H1 (cell line): ENCODE results near the gene JAKMIP2. TPM values are rescaled to one million over a fixed set of nuclear protein-coding genes. Genes with fewer than 3 reads are reported as not detected.
A peak's percentile ranks its signal among the peaks of the same experiment; 100 is the strongest.

Source experiments
- CTCF ChIA-PET: fragments of 300-600 bp; sonication (Branson Sonifier 250); formaldehyde crosslinking; loops from one replicate; lab custom pipeline; 2021; ENCODE audit not compliant: partially characterized antibody; lab: Charles Lee
- POLR2A ChIA-PET: fragments of 300-600 bp; sonication (Branson Sonifier 250); formaldehyde crosslinking; loops from one replicate; lab custom pipeline; 2021; ENCODE audit warnings: inconsistent platforms; ENCODE audit not compliant: partially characterized antibody; lab: Charles Lee
- DNase-seq, 2 experiments: peaks; one replicate each; pipeline versions ENCODE4 v3.0.0 to v3.0.0-alpha.2; 2010 to 2022; ENCODE audit warnings: low spot score in 2 of 2, low read depth in 1 of 2, mixed read lengths in 1 of 2
- FAIRE-seq: peaks from 2 replicates; lab custom pipeline; 2011; peaks lifted over from hg19 to GRCh38; lab: Jason Lieb, UNC
- H2AFZ ChIP-seq: 2 replicates; pipeline ENCODE4 v1.8.1; 2012; ENCODE audit warnings: low read length, inconsistent platforms
- H2AK5ac ChIP-seq: 2 replicates; pipeline ENCODE4 v1.6.1; 2013; ENCODE audit warnings: low read depth, low read length
- H2BK120ac ChIP-seq: replicated peaks from 2 replicates; pipeline ENCODE3; 2013; ENCODE audit warnings: low read depth, low read length, inconsistent platforms
- H2BK12ac ChIP-seq: 2 replicates; pipeline ENCODE4 v1.6.1; 2013; ENCODE audit warnings: low read depth, low read length
- H2BK15ac ChIP-seq: 2 replicates; pipeline ENCODE4 v1.6.1; 2013; ENCODE audit warnings: low read length
- H2BK20ac ChIP-seq: 2 replicates; pipeline ENCODE4 v1.6.1; 2013; ENCODE audit warnings: low read length
- H2BK5ac ChIP-seq: 2 replicates; pipeline ENCODE4 v1.6.1; 2013; ENCODE audit warnings: low read depth, low read length
- H3K14ac ChIP-seq: 2 replicates; pipeline ENCODE4 v1.6.1; 2013; ENCODE audit warnings: inconsistent platforms; ENCODE audit not compliant: insufficient read length
- H3K18ac ChIP-seq: 2 replicates; pipeline ENCODE4 v1.6.1; 2013; ENCODE audit warnings: low read length; ENCODE audit errors: extremely low read depth
- H3K23ac ChIP-seq: 2 replicates; pipeline ENCODE4 v1.6.1; 2013; ENCODE audit warnings: inconsistent platforms; ENCODE audit not compliant: insufficient read length
- H3K23me2 ChIP-seq: 2 replicates; pipeline ENCODE4 v1.6.1; 2013; ENCODE audit warnings: low read depth, low read length
- H3K27ac ChIP-seq: 2 replicates; pipeline ENCODE4 v1.6.1; 2011; ENCODE audit warnings: low read depth, low read length, inconsistent platforms
- H3K27me3 ChIP-seq, 4 experiments: replicated peaks in 1 of 4; 1 replicate in 1 of 4; 2 replicates in 3 of 4; pipeline versions ENCODE4 v1.6.1 to v1.8.1; 2011 to 2013; ENCODE audit warnings: low read length in 3 of 4, mild to moderate bottlenecking in 3 of 4, inconsistent platforms in 2 of 4, mixed read lengths in 2 of 4, moderate library complexity in 1 of 4; ENCODE audit not compliant: control insufficient read depth in 3 of 4, insufficient read depth in 3 of 4; ENCODE audit errors: extremely low read depth in 1 of 4
- H3K36me3 ChIP-seq, 4 experiments: 2 replicates each; pipeline versions ENCODE4 v1.6.1 to v1.8.1; 2011 to 2013; ENCODE audit warnings: mild to moderate bottlenecking in 4 of 4, low read length in 3 of 4, moderate library complexity in 2 of 4, control low read depth in 1 of 4, inconsistent platforms in 1 of 4; ENCODE audit not compliant: insufficient read depth in 4 of 4, control insufficient read depth in 2 of 4
- H3K4ac ChIP-seq: replicated peaks from 2 replicates; pipeline ENCODE3; 2013; ENCODE audit warnings: low read length, low read depth, mixed read lengths, inconsistent platforms; ENCODE audit not compliant: insufficient read length
- H3K4me1 ChIP-seq, 4 experiments: replicated peaks in 1 of 4; 1 replicate in 1 of 4; 2 replicates in 3 of 4; pipeline versions ENCODE4 v1.6.1 to v1.8.1; 2011 to 2013; ENCODE audit warnings: low read length in 3 of 4, inconsistent platforms in 2 of 4, mixed read lengths in 1 of 4; ENCODE audit not compliant: insufficient read depth in 4 of 4, control insufficient read depth in 3 of 4
- H3K4me2 ChIP-seq, 2 experiments: 2 replicates each; pipeline versions ENCODE4 v1.6.1 to v1.8.1; 2011 to 2013; ENCODE audit warnings: low read depth in 2 of 2, low read length in 2 of 2, control low read depth in 1 of 2, inconsistent platforms in 1 of 2, mild to moderate bottlenecking in 1 of 2; ENCODE audit not compliant: insufficient read depth in 1 of 2
- H3K4me3 ChIP-seq, 4 experiments: fragments of 200-600, 300-600 bp in 1 of 4; sonication (generic), shearing (Covaris generic), sonication (Bioruptor Twin) in 1 of 4; 2 replicates each; pipeline versions ENCODE4 v1.5.1 to v1.8.1; 2011 to 2016; ENCODE audit warnings: low read length in 4 of 4, low read depth in 3 of 4, control low read depth in 2 of 4, inconsistent platforms in 2 of 4, mild to moderate bottlenecking in 2 of 4, mixed read lengths in 1 of 4, moderate library complexity in 1 of 4; ENCODE audit not compliant: insufficient read depth in 2 of 4; ENCODE audit errors: extremely low read depth in 1 of 4
- H3K56ac ChIP-seq: replicated peaks from 2 replicates; pipeline ENCODE3; 2013; ENCODE audit warnings: low read depth, mild to moderate bottlenecking, mixed read lengths, low read length, inconsistent platforms; ENCODE audit not compliant: insufficient read length
- H3K79me1 ChIP-seq: 2 replicates; pipeline ENCODE4 v1.6.1; 2013; ENCODE audit warnings: low read depth, low read length, control low read depth
- H3K79me2 ChIP-seq, 2 experiments: 2 replicates each; pipeline versions ENCODE4 v1.6.1 to v1.8.1; 2012 to 2013; ENCODE audit warnings: low read length in 2 of 2, mild to moderate bottlenecking in 2 of 2, inconsistent platforms in 1 of 2; ENCODE audit not compliant: insufficient read depth in 2 of 2, control insufficient read depth in 1 of 2
- H3K9ac ChIP-seq, 4 experiments: replicated peaks in 1 of 4; 1 replicate in 1 of 4; 2 replicates in 3 of 4; pipeline versions ENCODE4 v1.6.1 to v1.8.1; 2011 to 2013; ENCODE audit warnings: low read depth in 3 of 4, low read length in 3 of 4, control low read depth in 2 of 4, mild to moderate bottlenecking in 2 of 4, moderate library complexity in 2 of 4, inconsistent platforms in 1 of 4; ENCODE audit errors: extremely low read depth in 1 of 4
- H3K9me3 ChIP-seq, 2 experiments: 2 replicates each; pipeline versions ENCODE4 v1.6.1 to v1.8.1; 2012 to 2013; ENCODE audit warnings: mild to moderate bottlenecking in 2 of 2, moderate library complexity in 2 of 2, control low read depth in 1 of 2, inconsistent platforms in 1 of 2, low read depth in 1 of 2, low read length in 1 of 2, mixed read lengths in 1 of 2; ENCODE audit not compliant: insufficient read depth in 2 of 2
- H4K20me1 ChIP-seq, 2 experiments: replicated peaks in 1 of 2; 2 replicates each; pipeline versions ENCODE3 to v1.8.1; 2011 to 2013; ENCODE audit warnings: inconsistent platforms in 2 of 2, low read length in 2 of 2, mild to moderate bottlenecking in 1 of 2; ENCODE audit not compliant: insufficient read depth in 2 of 2, control insufficient read depth in 1 of 2
- H4K5ac ChIP-seq: 2 replicates; pipeline ENCODE4 v1.6.1; 2013; ENCODE audit warnings: low read length, low read depth, mixed read lengths, inconsistent platforms; ENCODE audit not compliant: insufficient read length
- H4K8ac ChIP-seq: 2 replicates; pipeline ENCODE4 v1.8.0; 2013; ENCODE audit warnings: mild to moderate bottlenecking, moderate library complexity, low read length, inconsistent platforms; ENCODE audit not compliant: insufficient read depth; ENCODE audit errors: extremely low read depth
- H4K91ac ChIP-seq: replicated peaks from 2 replicates; pipeline ENCODE3; 2013; ENCODE audit warnings: low read length, mixed read lengths, inconsistent platforms; ENCODE audit not compliant: insufficient read length
- ATF3 ChIP-seq: IDR thresholded peaks from 2 replicates; pipeline ENCODE4 v1.6.1; 2011; ENCODE audit warnings: low read depth, mild to moderate bottlenecking, low read length; ENCODE audit not compliant: insufficient read depth
- BCL11A ChIP-seq, 2 experiments: IDR thresholded peaks; one replicate each; pipeline ENCODE4 v1.6.1; 2011; ENCODE audit warnings: low read depth in 2 of 2, low read length in 2 of 2, mild to moderate bottlenecking in 2 of 2
- CBX5 ChIP-seq: fragments of 300-800, 300-1000 bp; sonication (generic); IDR thresholded peaks from 2 replicates; pipeline ENCODE4 v1.7.1; 2016; ENCODE audit warnings: antibody characterized with exemption, low read length, low read depth
- FOSL1 ChIP-seq: IDR thresholded peaks from 2 replicates; pipeline ENCODE4 v1.6.1; 2011; ENCODE audit warnings: mild to moderate bottlenecking, low read depth, low read length, moderate library complexity; ENCODE audit not compliant: insufficient read depth
- JUND ChIP-seq: IDR thresholded peaks from 2 replicates; pipeline ENCODE4 v1.6.1; 2011; ENCODE audit warnings: mild to moderate bottlenecking, improper control_type of control experiment, low read length
- MAFK ChIP-seq: IDR thresholded peaks from 2 replicates; pipeline ENCODE4 v1.6.1; 2012; ENCODE audit warnings: low read depth, mild to moderate bottlenecking, improper control_type of control experiment, low read length
- NANOG ChIP-seq: IDR thresholded peaks from 2 replicates; pipeline ENCODE4 v1.6.1; 2011; ENCODE audit warnings: low read length, low read depth, mild to moderate bottlenecking, inconsistent platforms; ENCODE audit not compliant: insufficient read depth, poor library complexity, severe bottlenecking
- POLR2AphosphoS5 ChIP-seq: IDR thresholded peaks from 2 replicates; pipeline ENCODE4 v1.6.1; 2011; ENCODE audit warnings: low read depth, low read length
- RBBP5 ChIP-seq: IDR thresholded peaks from 2 replicates; pipeline ENCODE4 v1.7.1; 2012; ENCODE audit warnings: low read depth, mild to moderate bottlenecking, inconsistent platforms, low read length, moderate library complexity, borderline replicate concordance
- RNF2 ChIP-seq: fragments of 200-900, 300-1000 bp; sonication (generic); IDR thresholded peaks from 2 replicates; pipeline ENCODE4 v1.7.1; 2016; ENCODE audit warnings: borderline replicate concordance, low read depth, mild to moderate bottlenecking, antibody characterized with exemption, low read length; ENCODE audit not compliant: poor library complexity, severe bottlenecking; ENCODE audit errors: missing control alignments
- SIN3A ChIP-seq, 2 experiments: IDR thresholded peaks in 1 of 2; conservative IDR thresholded peaks in 1 of 2; 2 replicates each; pipeline ENCODE4 v1.6.1; 2011 to 2012; ENCODE audit warnings: low read length in 2 of 2, improper control_type of control experiment in 1 of 2, low read depth in 1 of 2, mild to moderate bottlenecking in 1 of 2
- SP1 ChIP-seq: IDR thresholded peaks from 2 replicates; pipeline ENCODE4 v1.6.1; 2011; ENCODE audit warnings: low read depth, low read length
- TBP ChIP-seq: IDR thresholded peaks from 2 replicates; pipeline ENCODE4 v1.6.1; 2011; ENCODE audit warnings: low read depth, low read length, improper control_type of control experiment
- TEAD4 ChIP-seq: IDR thresholded peaks from 2 replicates; pipeline ENCODE4 v1.6.1; 2012; ENCODE audit warnings: low read depth, low read length, inconsistent platforms, mixed read lengths
- WGBS, 2 experiments: shearing (Covaris generic) in 1 of 2; methylation state at CpG; one replicate each; pipeline versions ENCODE4 v1.1.6 to v1.1.7; 2013 to 2015; ENCODE audit warnings: low lambda C conversion rate in 2 of 2, mixed read lengths in 2 of 2, inconsistent platforms in 1 of 2, low coverage in 1 of 2, missing lambda C conversion rate in 1 of 2; ENCODE audit not compliant: insufficient replicate concordance in 2 of 2, insufficient coverage in 1 of 2, insufficient read length in 1 of 2; ENCODE audit errors: extremely low coverage in 1 of 2, missing lambda C conversion rate in 1 of 2; 5-methylcytosine and 5-hydroxymethylcytosine counted together
- polyA plus RNA-seq, 7 experiments: library from polyadenylated mRNA; depleted of rRNA in 3 of 7; stranded (reverse) in 5 of 7; unstranded in 2 of 7; fragments of >200 nt in 5 of 7; fragments of 200-250 nt in 2 of 7; gene quantifications; 1 replicate in 5 of 7; 2 replicates in 1 of 7; 4 replicates in 1 of 7; pipeline versions ENCODE4 v1.2.1 to v1.2.3, GENCODE V29; 2011 to 2013; ENCODE audit warnings: missing spikeins in 2 of 7, mixed read lengths in 2 of 7
- total RNA-seq: library from RNA; stranded (reverse); fragmentation: NEBNext Ultra II Directional; extraction: Animal tissue kit (Norgen Biotek cat#: 25700); gene quantifications from 2 replicates; pipeline ENCODE4 v1.2.1, GENCODE V29; 2021

Gene JAKMIP2
- total and polyA plus RNA-seq, 2 of the 8 experiments (the other 6 are each of a cell fraction or from before 2014, with no cell fraction given), result 2.4 to 13.6 TPM

GRCh38 chr5:147789820-147790219, 7.3 kb upstream of the JAKMIP2 start:
- Histone ChIP-seq H3K4me3 (no peak overlapping the region), H3K4ac (no peak overlapping the region), H3K79me2 (no peaks in the 10 kb centered on the region), H3K4me2 (no peak overlapping the region), H3K23me2 (no peaks in the 10 kb centered on the region), H4K20me1 (no peaks in the 10 kb centered on the region), H2AFZ (no peak overlapping the region), H3K14ac (no peak overlapping the region), H3K56ac (no peak overlapping the region), H4K8ac (no peak overlapping the region), H2BK5ac (no peak overlapping the region), H4K5ac (no peak overlapping the region), H2BK20ac (no peak overlapping the region), H3K23ac (no peak overlapping the region), H2AK5ac (no peak overlapping the region), H3K4me1 (no peaks in the 10 kb centered on the region), H2BK120ac (peak overlapping the region; percentile 34), H3K79me1 (no peaks in the 10 kb centered on the region), H2BK15ac (no peak overlapping the region), H3K9ac (no peak overlapping the region), H2BK12ac (no peak overlapping the region), H3K18ac (no peak overlapping the region), H3K9me3 (no peaks in the 10 kb centered on the region), H3K36me3 (no peaks in the 10 kb centered on the region), H4K91ac (no peak overlapping the region), H3K27ac (no peak overlapping the region), H3K27me3 (no peaks in the 10 kb centered on the region)
- POLR2A ChIA-PET, result no interaction called here
- FAIRE-seq (no peak), DNase-seq (no peak)
- WGBS, 2 experiments, result 89% methylated on average over 2 of the region's 2 CpGs; no CpG with 5 or more reads in 1 of the 2 experiments
- CTCF ChIA-PET, result interaction anchor here (1.4 kb wide), 1 partner anchor 33 kb away, joined by 4 read pairs; no protein-coding TSS in a partner anchor
- no peak for TF ChIP-seq ATF3
- TF ChIP-seq SP1, result no peak
- TF ChIP-seq BCL11A (IDR thresholded peaks at IDR 0.05; ENCODE audit: low read depth in 2 of 2, low read length in 2 of 2), result no peak
- no peak for TF ChIP-seq FOSL1
- no peak for TF ChIP-seq MAFK
- no peak for TF ChIP-seq SIN3A (conservative IDR thresholded peaks at IDR 0.05 in 1 of 2, IDR thresholded peaks at IDR 0.05 in 1 of 2; ENCODE audit: low read depth in 1 of 2, low read length in 2 of 2)
- TF ChIP-seq RBBP5, result no peak
- no peak for TF ChIP-seq CBX5
- TF ChIP-seq POLR2AphosphoS5, result no peak
- no peak for TF ChIP-seq RNF2
- no peak for TF ChIP-seq JUND
- no peak for TF ChIP-seq TBP
- TF ChIP-seq NANOG, result no peak
- no peak for TF ChIP-seq TEAD4
